ENCODE data around the gene CCM2. TPM values are rescaled to one million over a fixed set of nuclear protein-coding genes. Genes with fewer than 3 reads are reported as not detected.
A peak's percentile ranks its signal among the peaks of the same experiment; 100 is the strongest.

The CCM2 gene
- total RNA-seq = 43.7 to 53.7 TPM (median 47.8 TPM) in 3 replicates
- long read RNA-seq, transcript CCM2-219 (8 exons, 1,620 nt) = minor isoform, 5 of 148 reads
- long read RNA-seq, transcript CCM2-218 (9 exons, 1,719 nt) = minor isoform, 39 of 148 reads
- long read RNA-seq, transcript CCM2-201 (10 exons, 1,894 nt) = major isoform, 72 of 148 reads
- long read RNA-seq, partial matches to known transcripts = 4 of 148 reads
- long read RNA-seq, other reads (novel, unspliced or antisense) = 25 of 148 reads

GRCh38 chr7:45000093-45001032 lies at the start of gene CCM2:
Gene CCM2 (plus strand): TSS chr7:45000201. CDS start chr7:45000334, 133 bp downstream.
- H3K4me3 Mint-ChIP-seq (ENCODE audit: unreplicated experiment) = peak within 1 kb of the TSS; percentile 90
- H3K4me1 Mint-ChIP-seq (ENCODE audit: low read depth) = peaks cover 16% of the 10 kb centered on the region
- TF ChIP-seq CTCF (IDR thresholded peaks at IDR 0.05) = no peak
- DNase-seq (ENCODE audit: low spot score) = no peak
- no peaks in the 10 kb centered on the region for H3K9me3 Mint-ChIP-seq (ENCODE audit: low read depth)
- H3K36me3 Mint-ChIP-seq (ENCODE audit: low read depth) = no peaks in the 10 kb centered on the region
- H3K27me3 Mint-ChIP-seq (ENCODE audit: low read depth) = no peaks in the 10 kb centered on the region
- H3K27ac Mint-ChIP-seq (ENCODE audit: unreplicated experiment) = peak within 1 kb of the TSS; percentile 95

GRCh38 chr7:44953156-44953555 lies 46.8 kb upstream of the CCM2 start:
- Mint-ChIP-seq H3K27me3 (ENCODE audit: low read depth) (peaks cover 19% of the 10 kb centered on the region), H3K36me3 (ENCODE audit: low read depth) (no peaks in the 10 kb centered on the region), H3K4me1 (ENCODE audit: low read depth) (no peaks in the 10 kb centered on the region), H3K9me3 (ENCODE audit: low read depth) (no peaks in the 10 kb centered on the region), H3K4me3 (ENCODE audit: unreplicated experiment) (no peak overlapping the region), H3K27ac (ENCODE audit: unreplicated experiment) (no peak overlapping the region)
- no peak for DNase-seq (ENCODE audit: low spot score)
- TF ChIP-seq CTCF (IDR thresholded peaks at IDR 0.05) = no peak

GRCh38 chr7:44955733-44956132 lies 44.3 kb upstream of the CCM2 start:
- no peak for TF ChIP-seq CTCF (IDR thresholded peaks at IDR 0.05)
- no peak for DNase-seq (ENCODE audit: low spot score)
- Mint-ChIP-seq H3K27me3 (ENCODE audit: low read depth) (peaks cover 11% of the 10 kb centered on the region), H3K4me1 (ENCODE audit: low read depth) (no peaks in the 10 kb centered on the region), H3K27ac (ENCODE audit: unreplicated experiment) (no peak overlapping the region), H3K4me3 (ENCODE audit: unreplicated experiment) (no peak overlapping the region), H3K36me3 (ENCODE audit: low read depth) (no peaks in the 10 kb centered on the region), H3K9me3 (ENCODE audit: low read depth) (no peaks in the 10 kb centered on the region)

GRCh38 chr7:44956157-44956766 lies 43.7 kb upstream of the CCM2 start:
- H3K4me1 Mint-ChIP-seq (ENCODE audit: low read depth) = no peaks in the 10 kb centered on the region
- peaks cover 7% of the 10 kb centered on the region for H3K27me3 Mint-ChIP-seq (ENCODE audit: low read depth)
- no peak overlapping the region for H3K4me3 Mint-ChIP-seq (ENCODE audit: unreplicated experiment)
- no peaks in the 10 kb centered on the region for H3K36me3 Mint-ChIP-seq (ENCODE audit: low read depth)
- no peak overlapping the region for H3K27ac Mint-ChIP-seq (ENCODE audit: unreplicated experiment)
- no peaks in the 10 kb centered on the region for H3K9me3 Mint-ChIP-seq (ENCODE audit: low read depth)
- TF ChIP-seq CTCF (IDR thresholded peaks at IDR 0.05) = no peak
- DNase-seq (ENCODE audit: low spot score) = no peak
